ENCODE measurements around the gene OR2T35. TPM values are rescaled to one million over a fixed set of nuclear protein-coding genes. Genes with fewer than 3 reads are reported as not detected.

OR2T35 gene
- total RNA-seq, 1 experiment from 2014 or later = not detected

DNA sequence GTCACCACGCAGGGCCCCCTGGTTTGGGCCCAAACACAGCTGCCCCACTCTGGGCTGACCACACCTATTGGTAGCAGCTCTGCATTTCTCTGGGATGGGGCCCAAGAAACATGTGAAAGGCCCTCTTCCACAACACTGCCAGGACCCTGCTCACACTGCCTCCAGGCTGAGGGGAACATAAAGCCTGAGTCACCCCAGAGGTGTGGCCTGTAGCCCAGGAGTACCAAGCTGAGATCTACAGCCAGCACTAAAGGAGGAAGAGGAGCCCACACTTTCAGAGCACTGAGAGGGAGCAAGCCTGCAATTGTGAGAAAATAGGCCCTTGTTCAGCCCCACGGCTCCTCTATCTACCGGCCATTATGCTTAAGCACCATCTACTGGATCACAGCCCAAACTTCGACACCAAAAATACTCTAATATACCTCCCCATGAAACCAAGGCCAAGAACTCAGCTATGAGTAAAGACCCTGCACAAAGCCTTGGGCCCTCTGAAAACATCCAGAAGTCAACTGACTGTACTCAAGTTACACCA is 33.1 kb downstream of the OR2T35 start:
- no peak overlapping the region for H3K4me3 Mint-ChIP-seq (ENCODE audit: low read depth, unreplicated experiment)
- no peaks in the 10 kb centered on the region for H3K4me1 Mint-ChIP-seq (ENCODE audit: low read depth, unreplicated experiment)
- intact Hi-C loops (cut with micrococcal nuclease; ENCODE audit: unreplicated experiment) = no loop called here
- TF ChIP-seq, protein P1, sequence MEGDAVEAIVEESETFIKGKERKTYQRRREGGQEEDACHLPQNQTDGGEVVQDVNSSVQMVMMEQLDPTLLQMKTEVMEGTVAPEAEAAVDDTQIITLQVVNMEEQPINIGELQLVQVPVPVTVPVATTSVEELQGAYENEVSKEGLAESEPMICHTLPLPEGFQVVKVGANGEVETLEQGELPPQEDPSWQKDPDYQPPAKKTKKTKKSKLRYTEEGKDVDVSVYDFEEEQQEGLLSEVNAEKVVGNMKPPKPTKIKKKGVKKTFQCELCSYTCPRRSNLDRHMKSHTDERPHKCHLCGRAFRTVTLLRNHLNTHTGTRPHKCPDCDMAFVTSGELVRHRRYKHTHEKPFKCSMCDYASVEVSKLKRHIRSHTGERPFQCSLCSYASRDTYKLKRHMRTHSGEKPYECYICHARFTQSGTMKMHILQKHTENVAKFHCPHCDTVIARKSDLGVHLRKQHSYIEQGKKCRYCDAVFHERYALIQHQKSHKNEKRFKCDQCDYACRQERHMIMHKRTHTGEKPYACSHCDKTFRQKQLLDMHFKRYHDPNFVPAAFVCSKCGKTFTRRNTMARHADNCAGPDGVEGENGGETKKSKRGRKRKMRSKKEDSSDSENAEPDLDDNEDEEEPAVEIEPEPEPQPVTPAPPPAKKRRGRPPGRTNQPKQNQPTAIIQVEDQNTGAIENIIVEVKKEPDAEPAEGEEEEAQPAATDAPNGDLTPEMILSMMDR (IDR thresholded peaks at IDR 0.05; ENCODE audit: unreplicated experiment) = no peak
- H3K27me3 Mint-ChIP-seq (ENCODE audit: unreplicated experiment) = no peaks in the 10 kb centered on the region
- no peak for DNase-seq
- no peak overlapping the region for H3K27ac Mint-ChIP-seq (ENCODE audit: unreplicated experiment)
- peaks cover 6% of the 10 kb centered on the region for H3K9me3 Mint-ChIP-seq (ENCODE audit: low read depth, unreplicated experiment)
- H3K36me3 Mint-ChIP-seq (ENCODE audit: insufficient read depth, unreplicated experiment) = no peaks in the 10 kb centered on the region
- no TSS peak for BruUV-seq (replicated peaks)
- CTCF ChIA-PET = no interaction called here

DNA sequence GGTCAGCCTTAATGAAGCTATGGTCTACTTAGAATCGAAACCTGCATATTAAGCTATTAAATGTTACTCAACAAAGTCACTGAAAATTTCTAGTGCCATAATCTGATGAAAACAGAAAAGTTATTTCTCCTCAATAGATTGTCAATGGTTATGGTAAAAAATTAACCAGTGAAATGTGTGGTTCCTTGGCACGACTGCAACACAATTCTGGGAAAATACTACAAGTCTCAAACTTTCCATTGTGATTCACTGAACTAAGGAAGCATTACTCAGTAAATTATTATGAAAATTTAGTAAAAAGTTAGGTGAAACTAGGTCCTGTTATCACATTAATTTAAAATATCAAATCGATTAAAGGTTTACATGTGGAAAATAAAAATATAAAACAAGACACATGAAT is 34.8 kb downstream of the OR2T35 start:
- CTCF ChIA-PET = no interaction called here
- Mint-ChIP-seq H3K4me1 (ENCODE audit: low read depth, unreplicated experiment) (no peaks in the 10 kb centered on the region), H3K9me3 (ENCODE audit: low read depth, unreplicated experiment) (peaks cover 6% of the 10 kb centered on the region), H3K36me3 (ENCODE audit: insufficient read depth, unreplicated experiment) (no peaks in the 10 kb centered on the region), H3K4me3 (ENCODE audit: low read depth, unreplicated experiment) (no peak overlapping the region), H3K27ac (ENCODE audit: unreplicated experiment) (no peak overlapping the region), H3K27me3 (ENCODE audit: unreplicated experiment) (no peaks in the 10 kb centered on the region)
- DNase-seq = no peak
- BruUV-seq (replicated peaks) = no TSS peak
- TF ChIP-seq, protein P1 (IDR thresholded peaks at IDR 0.05; ENCODE audit: unreplicated experiment) = no peak
- intact Hi-C loops (cut with micrococcal nuclease; ENCODE audit: unreplicated experiment) = no loop called here

DNA sequence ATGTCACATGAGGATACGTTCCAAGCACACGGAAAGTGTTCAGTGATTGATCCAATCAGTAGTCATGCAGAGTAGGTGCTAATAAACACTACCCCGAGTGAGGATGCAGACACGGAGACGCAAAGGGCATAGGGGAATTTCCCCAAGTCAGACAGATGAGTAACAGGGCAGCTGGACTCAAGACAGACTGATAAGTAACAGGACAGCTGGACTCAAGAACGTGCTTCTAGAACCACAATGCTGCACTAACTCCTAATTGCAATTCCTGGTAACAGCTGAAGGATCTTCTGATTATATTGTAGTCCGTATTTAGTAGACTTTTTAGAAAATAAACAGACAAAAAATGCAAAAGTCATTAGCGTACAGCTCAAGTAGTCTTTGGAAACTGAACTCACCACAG is 45.7 kb downstream of the OR2T35 start:
- Mint-ChIP-seq H3K4me3 (ENCODE audit: low read depth, unreplicated experiment) (no peak overlapping the region), H3K36me3 (ENCODE audit: insufficient read depth, unreplicated experiment) (no peaks in the 10 kb centered on the region), H3K27me3 (ENCODE audit: unreplicated experiment) (no peaks in the 10 kb centered on the region), H3K9me3 (ENCODE audit: low read depth, unreplicated experiment) (peaks cover 18% of the 10 kb centered on the region), H3K27ac (ENCODE audit: unreplicated experiment) (no peak overlapping the region), H3K4me1 (ENCODE audit: low read depth, unreplicated experiment) (no peaks in the 10 kb centered on the region)
- BruUV-seq (replicated peaks) = no TSS peak
- DNase-seq = no peak
- CTCF ChIA-PET = no interaction called here
- TF ChIP-seq, protein P1 (IDR thresholded peaks at IDR 0.05; ENCODE audit: unreplicated experiment) = no peak
- intact Hi-C loops (cut with micrococcal nuclease; ENCODE audit: unreplicated experiment) = no loop called here

DNA sequence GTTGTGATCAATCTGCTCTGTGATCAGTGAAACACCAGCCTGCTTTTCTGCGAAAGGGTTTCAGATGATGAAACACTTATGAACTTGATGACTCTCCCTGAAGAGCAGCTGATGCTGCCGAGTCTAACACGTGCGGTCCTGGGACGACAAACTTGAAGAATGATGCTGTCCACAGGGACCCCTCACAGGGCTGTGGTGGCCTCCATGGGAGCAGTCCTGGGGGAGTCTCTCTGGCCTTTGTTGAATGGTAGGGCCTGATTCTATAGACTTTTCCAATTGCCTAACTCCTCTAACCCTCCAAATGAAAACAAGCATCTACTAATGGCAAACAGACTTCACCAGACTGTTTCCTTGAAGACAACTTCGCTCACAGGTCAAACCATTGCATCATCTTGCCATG is 47.5 kb downstream of the OR2T35 start, which contains the start of gene OR2T10:
TSS of gene OR2T10 (minus strand) at position 112 of the 400 bp plus-strand sequence. CDS start 3,932 bp downstream, outside the sequence.
- intact Hi-C loops (cut with micrococcal nuclease; ENCODE audit: unreplicated experiment) = no loop called here
- Mint-ChIP-seq H3K27me3 (ENCODE audit: unreplicated experiment) (no peaks in the 10 kb centered on the region), H3K4me3 (ENCODE audit: low read depth, unreplicated experiment) (no peak within 1 kb of the TSS), H3K36me3 (ENCODE audit: insufficient read depth, unreplicated experiment) (no peaks in the 10 kb centered on the region), H3K27ac (ENCODE audit: unreplicated experiment) (no peak within 1 kb of the TSS), H3K4me1 (ENCODE audit: low read depth, unreplicated experiment) (no peaks in the 10 kb centered on the region), H3K9me3 (ENCODE audit: low read depth, unreplicated experiment) (peaks cover 22% of the 10 kb centered on the region)
- TF ChIP-seq, protein P1 (IDR thresholded peaks at IDR 0.05; ENCODE audit: unreplicated experiment) = no peak
- no peak for DNase-seq
- CTCF ChIA-PET = no interaction called here
- BruUV-seq (replicated peaks) = no TSS peak
